Measurements from ENCODE around the gene SFI1. TPM values are rescaled to one million over a fixed set of nuclear protein-coding genes. Genes with fewer than 3 reads are reported as not detected.
"Not testable (repeated sequence)": the region's sequence is repeated elsewhere in the genome, so short reads cannot be mapped to it uniquely, and the experiment has no call there.

Gene SFI1
- total RNA-seq, 1 donor from 2014 or later: 11.5 TPM

- H3K27me3 ChIP-seq (ENCODE audit: control insufficient read depth in 3 of 3, insufficient read depth in 3 of 3, low read length in 3 of 3); H3K4me3 ChIP-seq (ENCODE audit: low read length in 3 of 3); H3K9me3 ChIP-seq (ENCODE audit: control insufficient read depth in 3 of 3, low read length in 3 of 3); H3K27ac ChIP-seq (ENCODE audit: low read depth, low read length); H3K36me3 ChIP-seq (ENCODE audit: control insufficient read depth in 3 of 3, insufficient read depth in 3 of 3, low read length in 3 of 3); H3K4me1 ChIP-seq (ENCODE audit: control insufficient read depth in 3 of 3, insufficient read depth in 3 of 3, low read length in 3 of 3); H3K9ac ChIP-seq (ENCODE audit: low read depth in 1 of 3, low read length in 3 of 3): not testable (repeated sequence)
Observed at GRCh38 chr22:31507517-31507916, 11.2 kb downstream of the SFI1 start.

- Histone ChIP-seq H3K4me1 (ENCODE audit: control insufficient read depth in 3 of 3, insufficient read depth in 3 of 3, low read length in 3 of 3) (no peaks in the 10 kb centered on the region), H3K9ac (ENCODE audit: low read depth in 1 of 3, low read length in 3 of 3) (no peak overlapping the region), H3K36me3 (ENCODE audit: control insufficient read depth in 3 of 3, insufficient read depth in 3 of 3, low read length in 3 of 3) (no peaks in the 10 kb centered on the region), H3K27ac (ENCODE audit: low read depth, low read length) (no peak overlapping the region), H3K27me3 (ENCODE audit: control insufficient read depth in 3 of 3, insufficient read depth in 3 of 3, low read length in 3 of 3) (no peaks in the 10 kb centered on the region), H3K9me3 (ENCODE audit: control insufficient read depth in 3 of 3, low read length in 3 of 3) (no peaks in the 10 kb centered on the region), H3K4me3 (ENCODE audit: low read length in 3 of 3) (no peak overlapping the region)
Observed at GRCh38 chr22:31508536-31508935, 12.2 kb downstream of the SFI1 start.

- H3K9me3 ChIP-seq (ENCODE audit: control insufficient read depth in 3 of 3, low read length in 3 of 3): no peaks in the 10 kb centered on the region
- no peak overlapping the region for H3K27ac ChIP-seq (ENCODE audit: low read depth, low read length)
- H3K27me3 ChIP-seq (ENCODE audit: control insufficient read depth in 3 of 3, insufficient read depth in 3 of 3, low read length in 3 of 3): no peaks in the 10 kb centered on the region
- H3K4me1 ChIP-seq (ENCODE audit: control insufficient read depth in 3 of 3, insufficient read depth in 3 of 3, low read length in 3 of 3): no peaks in the 10 kb centered on the region
- H3K4me3 ChIP-seq (ENCODE audit: low read length in 3 of 3): no peak overlapping the region
- H3K36me3 ChIP-seq (ENCODE audit: control insufficient read depth in 3 of 3, insufficient read depth in 3 of 3, low read length in 3 of 3): no peaks in the 10 kb centered on the region
- no peak overlapping the region for H3K9ac ChIP-seq (ENCODE audit: low read depth in 1 of 3, low read length in 3 of 3)
Observed at GRCh38 chr22:31509061-31509762, 12.9 kb downstream of the SFI1 start.

- no peaks in the 10 kb centered on the region for H3K27me3 ChIP-seq (ENCODE audit: control insufficient read depth in 3 of 3, insufficient read depth in 3 of 3, low read length in 3 of 3)
- H3K9me3 ChIP-seq (ENCODE audit: control insufficient read depth in 3 of 3, low read length in 3 of 3): no peaks in the 10 kb centered on the region
- H3K27ac ChIP-seq (ENCODE audit: low read depth, low read length): no peak overlapping the region
- no peak overlapping the region for H3K9ac ChIP-seq (ENCODE audit: low read depth in 1 of 3, low read length in 3 of 3)
- H3K36me3 ChIP-seq (ENCODE audit: control insufficient read depth in 3 of 3, insufficient read depth in 3 of 3, low read length in 3 of 3): no peaks in the 10 kb centered on the region
- no peaks in the 10 kb centered on the region for H3K4me1 ChIP-seq (ENCODE audit: control insufficient read depth in 3 of 3, insufficient read depth in 3 of 3, low read length in 3 of 3)
- H3K4me3 ChIP-seq (ENCODE audit: low read length in 3 of 3): no peak overlapping the region
Observed at GRCh38 chr22:31520051-31520450, 23.7 kb downstream of the SFI1 start.

GRCh38 chr22:31524132-31524531, 27.8 kb downstream of the SFI1 start:
- not testable (repeated sequence) for H3K36me3 ChIP-seq (ENCODE audit: control insufficient read depth in 3 of 3, insufficient read depth in 3 of 3, low read length in 3 of 3); H3K27me3 ChIP-seq (ENCODE audit: control insufficient read depth in 3 of 3, insufficient read depth in 3 of 3, low read length in 3 of 3); H3K9ac ChIP-seq (ENCODE audit: low read depth in 1 of 3, low read length in 3 of 3); H3K4me3 ChIP-seq (ENCODE audit: low read length in 3 of 3); H3K27ac ChIP-seq (ENCODE audit: low read depth, low read length); H3K4me1 ChIP-seq (ENCODE audit: control insufficient read depth in 3 of 3, insufficient read depth in 3 of 3, low read length in 3 of 3); H3K9me3 ChIP-seq (ENCODE audit: control insufficient read depth in 3 of 3, low read length in 3 of 3)

- Histone ChIP-seq H3K27ac (ENCODE audit: low read depth, low read length) (no peak overlapping the region), H3K9ac (ENCODE audit: low read depth in 1 of 3, low read length in 3 of 3) (no peak overlapping the region), H3K4me3 (ENCODE audit: low read length in 3 of 3) (no peak overlapping the region), H3K9me3 (ENCODE audit: control insufficient read depth in 3 of 3, low read length in 3 of 3) (peaks cover 0 to 2% (median 0%) of the 10 kb centered on the region in 3 donors), H3K36me3 (ENCODE audit: control insufficient read depth in 3 of 3, insufficient read depth in 3 of 3, low read length in 3 of 3) (no peaks in the 10 kb centered on the region), H3K4me1 (ENCODE audit: control insufficient read depth in 3 of 3, insufficient read depth in 3 of 3, low read length in 3 of 3) (no peaks in the 10 kb centered on the region), H3K27me3 (ENCODE audit: control insufficient read depth in 3 of 3, insufficient read depth in 3 of 3, low read length in 3 of 3) (no peaks in the 10 kb centered on the region)
Observed at GRCh38 chr22:31526270-31526669, 29.9 kb downstream of the SFI1 start.

GRCh38 chr22:31530823-31531195, 34.5 kb downstream of the SFI1 start:
- no peaks in the 10 kb centered on the region for H3K9me3 ChIP-seq (ENCODE audit: control insufficient read depth in 3 of 3, low read length in 3 of 3)

GRCh38 chr22:31532060-31532459, 35.7 kb downstream of the SFI1 start:
- Histone ChIP-seq H3K27me3 (ENCODE audit: control insufficient read depth in 3 of 3, insufficient read depth in 3 of 3, low read length in 3 of 3) (no peaks in the 10 kb centered on the region), H3K4me1 (ENCODE audit: control insufficient read depth in 3 of 3, insufficient read depth in 3 of 3, low read length in 3 of 3) (no peaks in the 10 kb centered on the region), H3K4me3 (ENCODE audit: low read length in 3 of 3) (no peak overlapping the region), H3K9me3 (ENCODE audit: control insufficient read depth in 3 of 3, low read length in 3 of 3) (no peaks in the 10 kb centered on the region), H3K9ac (ENCODE audit: low read depth in 1 of 3, low read length in 3 of 3) (no peak overlapping the region), H3K36me3 (ENCODE audit: control insufficient read depth in 3 of 3, insufficient read depth in 3 of 3, low read length in 3 of 3) (no peaks in the 10 kb centered on the region), H3K27ac (ENCODE audit: low read depth, low read length) (no peak overlapping the region)

More at GRCh38 chr22:31530823-31531195, 34.5 kb downstream of the SFI1 start:
- Histone ChIP-seq H3K36me3 (ENCODE audit: control insufficient read depth in 3 of 3, insufficient read depth in 3 of 3, low read length in 3 of 3) (no peaks in the 10 kb centered on the region), H3K9ac (ENCODE audit: low read depth in 1 of 3, low read length in 3 of 3) (no peak overlapping the region), H3K27ac (ENCODE audit: low read depth, low read length) (no peak overlapping the region), H3K4me1 (ENCODE audit: control insufficient read depth in 3 of 3, insufficient read depth in 3 of 3, low read length in 3 of 3) (no peaks in the 10 kb centered on the region), H3K4me3 (ENCODE audit: low read length in 3 of 3) (no peak overlapping the region), H3K27me3 (ENCODE audit: control insufficient read depth in 3 of 3, insufficient read depth in 3 of 3, low read length in 3 of 3) (no peaks in the 10 kb centered on the region)

GRCh38 chr22:31533374-31533773, 37.0 kb downstream of the SFI1 start:
- no peaks in the 10 kb centered on the region for H3K4me1 ChIP-seq (ENCODE audit: control insufficient read depth in 3 of 3, insufficient read depth in 3 of 3, low read length in 3 of 3)
- no peaks in the 10 kb centered on the region for H3K27me3 ChIP-seq (ENCODE audit: control insufficient read depth in 3 of 3, insufficient read depth in 3 of 3, low read length in 3 of 3)
- no peak overlapping the region for H3K4me3 ChIP-seq (ENCODE audit: low read length in 3 of 3)
- no peak overlapping the region for H3K9ac ChIP-seq (ENCODE audit: low read depth in 1 of 3, low read length in 3 of 3)
- H3K36me3 ChIP-seq (ENCODE audit: control insufficient read depth in 3 of 3, insufficient read depth in 3 of 3, low read length in 3 of 3): no peaks in the 10 kb centered on the region
- H3K9me3 ChIP-seq (ENCODE audit: control insufficient read depth in 3 of 3, low read length in 3 of 3): no peaks in the 10 kb centered on the region
- no peak overlapping the region for H3K27ac ChIP-seq (ENCODE audit: low read depth, low read length)

- Histone ChIP-seq H3K9ac (ENCODE audit: low read depth in 1 of 3, low read length in 3 of 3) (no peak overlapping the region), H3K27me3 (ENCODE audit: control insufficient read depth in 3 of 3, insufficient read depth in 3 of 3, low read length in 3 of 3) (no peaks in the 10 kb centered on the region), H3K36me3 (ENCODE audit: control insufficient read depth in 3 of 3, insufficient read depth in 3 of 3, low read length in 3 of 3) (no peaks in the 10 kb centered on the region), H3K27ac (ENCODE audit: low read depth, low read length) (no peak overlapping the region), H3K9me3 (ENCODE audit: control insufficient read depth in 3 of 3, low read length in 3 of 3) (no peaks in the 10 kb centered on the region), H3K4me3 (ENCODE audit: low read length in 3 of 3) (no peak overlapping the region), H3K4me1 (ENCODE audit: control insufficient read depth in 3 of 3, insufficient read depth in 3 of 3, low read length in 3 of 3) (no peaks in the 10 kb centered on the region)
Observed at GRCh38 chr22:31537019-31537535, 40.7 kb downstream of the SFI1 start.
